GM19193 (cell line): Measurements from ENCODE around the gene CIB1.

Experiments used
- POLR2A ChIP-seq: IDR thresholded peaks from 4 replicates; pipeline ENCODE4 v1.6.1; 2011; ENCODE audit not compliant: insufficient read depth, insufficient read length; ENCODE audit errors: extremely low read depth

Gene CIB1

DNA sequence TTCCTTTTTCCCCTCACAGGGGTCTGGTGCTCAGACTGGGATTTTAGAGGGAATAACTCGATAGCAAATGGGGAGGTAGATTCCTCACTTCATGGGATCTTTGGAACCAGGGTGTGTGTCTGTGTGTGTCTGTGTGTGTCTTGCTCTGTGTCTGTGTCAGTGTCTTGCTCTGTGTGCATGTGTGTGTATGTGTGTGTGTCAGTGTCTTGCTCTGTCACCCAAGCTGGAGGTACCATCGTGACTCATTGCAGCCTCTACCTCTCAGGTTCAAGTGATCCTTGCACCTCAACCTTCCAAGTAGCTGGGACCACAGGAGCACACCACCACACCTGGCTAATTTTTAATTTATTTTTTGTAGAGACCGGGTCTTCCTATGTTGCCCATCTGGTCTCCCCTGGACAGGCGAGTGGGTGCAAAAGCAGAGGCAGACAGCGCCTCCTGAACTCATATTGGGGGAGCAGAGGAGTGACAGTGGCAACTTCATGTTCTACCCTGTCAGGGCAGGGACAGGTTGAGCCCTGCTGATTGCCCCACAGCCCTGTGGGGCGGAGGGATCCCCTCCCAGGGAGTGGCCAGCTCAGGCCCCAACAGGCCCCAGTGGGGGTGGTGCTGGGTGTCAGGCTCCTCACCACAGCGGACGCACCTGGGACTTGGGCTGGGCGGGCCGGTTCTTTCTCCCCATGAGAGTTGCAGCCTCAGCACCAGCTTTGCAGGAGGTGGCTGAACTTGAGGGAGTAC is 43.0 kb downstream of the CIB1 start:
- TF ChIP-seq POLR2A = no peak

DNA sequence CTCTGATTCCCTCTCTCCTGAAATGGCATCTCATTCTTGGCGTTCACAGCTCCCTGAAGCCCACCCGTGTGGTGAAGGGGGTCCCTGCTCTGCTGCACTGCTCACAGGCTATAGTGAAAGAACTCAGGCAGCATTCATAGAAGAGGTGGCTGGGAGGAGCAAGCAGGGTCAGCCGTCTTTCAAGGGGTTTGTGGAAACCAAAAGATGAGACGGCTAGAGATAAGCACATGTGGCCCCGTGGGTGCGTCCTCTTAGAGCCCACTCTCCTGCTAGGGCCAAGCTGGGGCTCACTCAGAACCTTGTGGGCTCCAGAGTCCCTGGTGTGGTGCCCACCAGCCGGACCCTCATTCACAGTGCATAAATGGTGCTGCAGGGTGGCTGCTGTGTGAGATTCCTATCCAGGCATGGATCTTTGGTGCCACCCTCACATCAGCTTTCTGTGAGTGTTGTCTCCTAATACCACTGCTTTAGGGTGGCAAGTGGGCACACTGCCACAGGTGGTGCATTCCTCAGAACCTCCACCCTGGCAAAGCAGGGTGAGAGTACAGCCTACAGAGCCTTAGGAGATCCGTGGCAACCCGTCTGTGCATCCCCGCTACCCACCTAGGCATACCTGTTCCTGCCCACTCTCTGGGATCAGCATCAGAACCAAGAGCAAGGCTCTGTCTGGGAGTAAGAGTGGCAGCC is 43.8 kb downstream of the CIB1 start:
- no peak for TF ChIP-seq POLR2A

DNA sequence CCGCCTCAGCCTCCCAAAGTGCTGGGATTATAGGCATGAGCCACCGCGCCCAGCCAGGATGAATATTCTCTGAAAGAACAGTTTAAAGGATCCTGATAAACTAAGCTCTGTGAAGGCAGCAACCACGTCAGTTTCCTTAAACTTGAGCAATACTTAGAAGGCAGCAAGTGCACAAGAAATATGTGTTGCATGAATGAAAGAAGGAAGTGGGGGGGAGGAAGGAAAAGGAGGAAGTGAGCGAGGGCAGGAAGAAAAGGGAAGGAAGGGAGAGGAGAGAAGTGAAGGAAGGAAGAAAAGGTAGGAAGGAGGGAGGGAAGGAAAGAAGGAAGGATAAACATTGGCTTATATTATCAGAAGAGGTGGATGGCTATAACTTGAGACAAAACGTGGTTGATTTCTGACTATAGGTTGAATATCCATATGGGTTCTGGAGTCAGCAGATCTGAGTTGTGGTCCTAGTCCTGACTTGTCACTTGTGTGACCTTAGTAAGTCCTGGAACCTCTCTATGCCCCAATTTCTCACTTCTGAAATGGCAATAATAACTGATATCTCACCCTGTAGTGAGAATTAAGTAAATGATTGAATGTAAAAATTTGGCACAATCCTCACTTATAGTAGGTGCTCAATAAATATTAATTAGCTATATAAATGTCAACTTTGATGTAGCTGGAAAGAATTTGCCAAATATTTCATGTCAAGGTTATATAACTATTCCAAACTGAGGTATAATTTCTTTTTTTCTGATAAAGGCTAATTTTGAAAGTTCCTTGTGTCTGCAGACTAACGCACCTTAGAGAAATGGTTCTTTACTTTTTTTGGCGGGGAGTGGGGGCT is 44.6 kb downstream of the CIB1 start:
- no peak for TF ChIP-seq POLR2A

DNA sequence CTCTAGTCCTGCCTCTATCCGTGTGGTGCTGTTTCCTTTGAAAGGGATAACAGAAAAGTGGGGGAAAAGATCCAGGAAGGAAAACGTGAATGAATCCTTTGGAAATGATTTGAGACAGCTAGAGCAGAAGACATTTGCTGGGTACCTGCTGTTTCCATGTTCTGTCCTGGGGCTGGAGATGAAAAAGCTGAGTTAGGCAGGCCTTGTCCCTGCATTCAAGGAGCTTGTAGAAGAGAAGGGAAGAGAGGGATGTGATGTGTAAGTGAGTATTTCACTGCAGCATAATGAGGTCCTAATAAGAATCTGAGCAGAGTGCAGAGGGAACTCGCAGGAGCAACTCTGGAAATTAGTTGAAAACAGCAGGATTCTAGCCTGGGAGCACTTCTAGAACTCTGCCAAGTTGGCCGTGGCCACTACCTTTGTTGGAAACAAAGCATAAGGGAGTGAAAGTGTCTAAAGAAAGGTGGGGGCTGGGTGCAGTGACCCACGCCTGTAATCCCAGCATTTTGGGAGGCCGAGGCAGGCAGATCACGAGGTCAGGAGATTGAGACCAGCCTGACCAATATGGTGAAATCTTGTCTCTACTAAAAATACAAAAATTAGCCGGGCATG is 46.4 kb downstream of the CIB1 start:
- TF ChIP-seq POLR2A = no peak

DNA sequence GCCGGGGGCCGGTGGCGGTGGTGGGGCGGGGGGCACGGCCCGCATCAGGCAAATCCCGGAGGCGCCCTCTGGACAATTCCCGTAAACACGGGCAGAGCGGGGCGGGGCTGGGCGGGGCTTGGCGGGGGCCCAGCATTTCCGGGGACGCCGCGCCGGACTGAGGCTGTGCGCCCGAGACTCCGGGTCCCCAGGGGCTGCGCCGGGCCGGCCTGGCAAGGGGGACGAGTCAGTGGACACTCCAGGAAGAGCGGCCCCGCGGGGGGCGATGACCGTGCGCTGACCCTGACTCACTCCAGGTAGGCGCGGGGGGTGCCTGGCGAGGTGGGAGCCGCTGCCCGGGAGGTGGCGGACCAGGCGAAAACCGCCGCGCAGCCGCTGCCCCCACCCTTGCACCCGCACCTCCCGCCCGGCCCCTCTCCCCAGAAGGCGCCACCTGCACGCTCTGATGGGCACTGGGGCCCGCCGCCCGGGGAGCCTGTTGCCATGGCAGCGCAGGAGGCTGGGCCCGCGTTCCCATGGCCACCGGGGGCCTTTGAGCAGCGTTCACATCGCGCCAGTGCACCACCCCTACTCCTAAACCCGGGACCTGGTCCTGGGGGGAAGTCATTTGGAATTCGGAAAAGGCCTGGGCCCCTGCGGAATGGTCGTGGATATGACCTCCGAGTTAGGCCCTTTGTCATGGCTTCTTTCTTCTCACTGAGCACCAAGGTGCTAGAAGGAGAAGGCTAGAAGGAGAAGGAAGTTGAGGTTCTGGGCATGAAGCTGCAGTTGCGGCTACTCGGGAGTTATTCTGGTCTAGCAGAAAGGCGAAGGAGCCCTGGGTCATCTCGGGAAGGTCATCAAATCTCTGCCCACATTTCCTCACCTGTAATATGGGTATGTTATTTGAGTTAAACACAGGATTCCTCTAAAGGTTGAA is 48.7 kb downstream of the CIB1 start:
- TF ChIP-seq POLR2A = peak; percentile 43

DNA sequence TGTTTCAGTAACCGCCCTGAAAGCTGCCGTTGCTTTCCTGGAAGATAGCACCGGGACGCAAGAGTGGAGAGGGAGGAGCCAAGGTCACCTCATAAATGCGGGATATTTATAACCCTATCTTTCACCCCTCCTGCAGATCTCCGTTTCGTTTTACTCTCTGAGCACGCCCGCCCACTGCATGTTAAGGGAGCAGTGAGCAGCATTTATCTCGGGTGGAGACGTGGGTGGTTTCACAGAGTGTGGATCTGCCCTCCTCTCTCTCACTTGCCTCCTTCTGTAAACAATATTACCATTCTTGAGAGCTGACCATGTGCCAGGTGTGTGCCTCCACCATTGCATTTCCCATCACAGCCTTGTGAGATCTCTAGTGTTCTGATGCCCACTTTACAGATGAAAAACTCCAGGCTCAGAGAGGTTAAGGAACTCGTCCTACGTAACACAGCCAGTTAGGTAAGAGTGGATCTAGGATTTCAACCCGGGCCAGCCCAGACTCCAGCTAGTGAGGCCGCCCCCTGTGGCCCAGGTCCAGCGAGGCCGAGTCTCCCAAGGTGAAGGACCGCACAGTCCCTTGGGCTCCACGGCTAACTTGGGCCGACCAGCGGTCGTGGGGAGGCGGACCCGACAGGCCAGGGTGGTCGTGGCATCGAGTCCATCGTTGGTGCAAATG is 49.5 kb downstream of the CIB1 start:
- peak; percentile 59 for TF ChIP-seq POLR2A

DNA sequence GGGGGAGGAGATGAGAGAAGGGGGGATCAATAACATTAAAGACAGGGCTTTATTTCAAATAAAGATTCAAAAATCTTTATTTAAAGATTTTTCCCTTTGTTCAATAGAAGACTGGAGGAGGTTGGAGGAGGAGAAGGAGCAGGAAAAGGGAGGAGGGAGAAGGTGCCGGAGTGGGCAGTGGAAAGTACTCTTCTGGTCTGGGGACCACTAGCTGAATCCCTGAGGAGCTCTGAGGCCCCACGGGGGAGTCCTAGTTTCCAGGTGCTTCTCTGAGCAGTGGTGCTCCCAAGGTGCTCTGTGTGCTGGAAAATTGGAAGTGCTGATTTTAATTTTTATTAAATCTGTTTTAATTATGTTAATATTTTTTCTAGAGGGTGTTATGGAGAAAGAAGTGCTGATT is 52.0 kb downstream of the CIB1 start:
- TF ChIP-seq POLR2A = no peak
